ENCODE data around the gene CES3.

The CES3 gene

GRCh38 chr16:67009158-67009557 is 48.1 kb downstream of the CES3 start:
- DNase-seq (ENCODE audit: low spot score), result no peak

GRCh38 chr16:67011274-67011673 is 50.2 kb downstream of the CES3 start:
- no peak for DNase-seq (ENCODE audit: low spot score)

- no peak for DNase-seq (ENCODE audit: low spot score)
Measured at GRCh38 chr16:67013233-67013822, 52.3 kb downstream of the CES3 start.

- peak; percentile 83 for DNase-seq (ENCODE audit: low spot score)
Measured at GRCh38 chr16:67013823-67014633, 53.0 kb downstream of the CES3 start.

GRCh38 chr16:67014634-67015312 is 53.7 kb downstream of the CES3 start:
- peak; percentile 39 for DNase-seq (ENCODE audit: low spot score)

- peak; percentile 34 for DNase-seq (ENCODE audit: low spot score)
Measured at GRCh38 chr16:67015313-67015731, 54.3 kb downstream of the CES3 start.

- DNase-seq (ENCODE audit: low spot score), result peak; percentile 30
Measured at GRCh38 chr16:67016143-67016542, 55.1 kb downstream of the CES3 start.

- DNase-seq (ENCODE audit: low spot score), result peak; percentile 42
Measured at GRCh38 chr16:67016681-67017420, 55.8 kb downstream of the CES3 start.

- DNase-seq (ENCODE audit: low spot score), result peak; percentile 39
Measured at GRCh38 chr16:67017421-67017750, 56.3 kb downstream of the CES3 start.

- peak; percentile 87 for DNase-seq (ENCODE audit: low spot score)
Measured at GRCh38 chr16:67017810-67018488, 56.9 kb downstream of the CES3 start.

GRCh38 chr16:67019171-67019570 is 58.1 kb downstream of the CES3 start:
- peak; percentile 10 for DNase-seq (ENCODE audit: low spot score)

- peak; percentile 26 for DNase-seq (ENCODE audit: low spot score)
Measured at GRCh38 chr16:67021321-67021720, 60.3 kb downstream of the CES3 start.

GRCh38 chr16:67022531-67023214 is 61.6 kb downstream of the CES3 start:
- DNase-seq (ENCODE audit: low spot score), result no peak

- DNase-seq (ENCODE audit: low spot score), result no peak
Measured at GRCh38 chr16:67023689-67024088, 62.6 kb downstream of the CES3 start.

Measured in ecto neural progenitor cell (in vitro differentiated cells).